Smooth muscle cell (in vitro differentiated cells): ENCODE measurements around the gene RAP1GAP2. TPM values are rescaled to one million over a fixed set of nuclear protein-coding genes. Genes with fewer than 3 reads are reported as not detected.
A peak's percentile ranks its signal among the peaks of the same experiment; 100 is the strongest.

Source experiments
- DNase-seq: peaks from one replicate; lab custom pipeline; 2025; ENCODE audit not compliant: unreplicated experiment; lab: John Stamatoyannopoulos, UW
- H2AFZ ChIP-seq: fragments of 200-600 bp; sonication (generic); 2 replicates; pipeline ENCODE4 v1.6.0; 2016; ENCODE audit warnings: antibody characterized with exemption, low read depth, mild to moderate bottlenecking
- H3F3A ChIP-seq: fragments of 200-600 bp; sonication (generic); 2 replicates; pipeline ENCODE4 v1.6.0; 2017; ENCODE audit warnings: antibody characterized with exemption, low read depth
- H3K27ac ChIP-seq: fragments of 200-600 bp; sonication (generic); 2 replicates; pipeline ENCODE4 v1.5.1; 2016; ENCODE audit warnings: low read depth, mild to moderate bottlenecking
- H3K27me3 ChIP-seq: fragments of 200-600 bp; sonication (generic); 2 replicates; pipeline ENCODE4 v1.6.1; 2016; ENCODE audit warnings: low read depth, mild to moderate bottlenecking
- H3K36me3 ChIP-seq: fragments of 200-600 bp; sonication (generic); 2 replicates; pipeline ENCODE4 v1.5.1; 2016; ENCODE audit warnings: low read depth
- H3K4me1 ChIP-seq: fragments of 200-600 bp; sonication (generic); 2 replicates; pipeline ENCODE4 v1.5.1; 2016; ENCODE audit warnings: low read depth
- H3K4me2 ChIP-seq: fragments of 200-600 bp; sonication (generic); 2 replicates; pipeline ENCODE4 v1.6.0; 2016; ENCODE audit warnings: mild to moderate bottlenecking
- H3K4me3 ChIP-seq: fragments of 200-600 bp; sonication (generic); 2 replicates; pipeline ENCODE4 v1.5.1; 2016; ENCODE audit warnings: mild to moderate bottlenecking
- H3K79me2 ChIP-seq: fragments of 200-600 bp; sonication (generic); 2 replicates; pipeline ENCODE4 v1.6.0; 2016; ENCODE audit warnings: low read depth, mild to moderate bottlenecking
- H3K9ac ChIP-seq: fragments of 200-600 bp; sonication (generic); 2 replicates; pipeline ENCODE4 v1.6.0; 2016; ENCODE audit warnings: low read depth
- H3K9me3 ChIP-seq: fragments of 200-600 bp; sonication (generic); replicated peaks from 2 replicates; pipeline ENCODE4 v1.5.1; 2016; ENCODE audit warnings: low read depth
- H4K20me1 ChIP-seq: fragments of 200-600 bp; sonication (generic); 2 replicates; pipeline ENCODE4 v1.6.0; 2016; ENCODE audit warnings: low read depth
- CTCF ChIP-seq: fragments of 200-600 bp; sonication (generic); IDR thresholded peaks from 2 replicates; pipeline ENCODE4 v1.5.1; 2017; ENCODE audit warnings: borderline replicate concordance, mild to moderate bottlenecking, antibody characterized with exemption; ENCODE audit not compliant: insufficient read depth, poor library complexity, severe bottlenecking
- WGBS: methylation state at CpG from one replicate; pipeline ENCODE4 v1.1.7; 2016; ENCODE audit warnings: low lambda C conversion rate; 5-methylcytosine and 5-hydroxymethylcytosine counted together
- polyA plus RNA-seq: library from polyadenylated mRNA; unstranded; fragments of >200 nt; fragmentation: Nextera tagmentation; extraction: Ambion mirVana; gene quantifications from 2 replicates; pipeline ENCODE4 v1.2.1, GENCODE V29; 2016
- total RNA-seq: library from RNA; depleted of rRNA; stranded (reverse); fragments of >200 nt; gene quantifications from 2 replicates; pipeline ENCODE4 v1.2.3, GENCODE V29; 2014

Gene RAP1GAP2
- total and polyA plus RNA-seq, 2 experiments from 2014 or later = 0.31 to 0.99 TPM

DNA sequence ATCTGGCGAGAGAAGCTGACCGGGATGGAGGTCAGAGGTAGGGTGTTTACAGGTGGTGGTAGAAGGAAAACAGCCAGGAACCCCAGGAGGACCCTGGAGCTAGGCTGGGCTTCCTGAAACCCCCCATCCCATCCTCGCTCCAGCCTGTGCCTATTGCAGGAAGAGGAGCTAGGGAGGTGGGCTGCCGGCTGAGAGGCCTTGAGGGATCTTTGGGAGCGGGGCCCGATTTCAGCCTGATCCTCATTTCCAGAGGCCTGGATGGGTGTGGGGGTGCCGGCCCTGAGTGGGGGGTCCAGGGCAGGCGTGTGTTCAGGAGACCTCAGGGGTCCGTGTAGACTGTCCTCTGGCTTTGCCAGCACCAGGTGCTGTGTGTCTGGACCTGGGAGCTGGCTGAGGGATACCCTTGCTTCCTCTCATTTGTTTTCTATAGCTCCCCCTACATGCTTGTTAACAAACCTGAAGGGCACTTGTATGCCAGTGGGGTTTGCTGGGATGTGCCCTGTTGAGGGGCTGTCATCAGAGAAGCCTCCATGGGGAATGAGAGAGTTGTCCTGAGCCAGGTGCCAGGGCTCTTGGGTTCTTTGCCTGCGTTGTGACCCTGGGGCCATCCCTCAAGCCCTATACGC is 18.9 kb upstream of the RAP1GAP2 start:
- Histone ChIP-seq H3K36me3 (no peaks in the 10 kb centered on the region), H3K27me3 (peaks cover 55% of the 10 kb centered on the region), H3K27ac (no peak overlapping the region), H3K9me3 (no peaks in the 10 kb centered on the region), H3K4me1 (no peaks in the 10 kb centered on the region), H3K4me3 (peak overlapping the region; percentile 47), H3F3A (no peaks in the 10 kb centered on the region), H3K79me2 (no peaks in the 10 kb centered on the region), H4K20me1 (no peaks in the 10 kb centered on the region), H2AFZ (no peak overlapping the region), H3K4me2 (peak overlapping the region; percentile 84), H3K9ac (no peak overlapping the region)
- 34% methylated on average over 9 of the region's 11 CpGs for WGBS
- DNase-seq = no peak
- TF ChIP-seq CTCF = no peak

DNA sequence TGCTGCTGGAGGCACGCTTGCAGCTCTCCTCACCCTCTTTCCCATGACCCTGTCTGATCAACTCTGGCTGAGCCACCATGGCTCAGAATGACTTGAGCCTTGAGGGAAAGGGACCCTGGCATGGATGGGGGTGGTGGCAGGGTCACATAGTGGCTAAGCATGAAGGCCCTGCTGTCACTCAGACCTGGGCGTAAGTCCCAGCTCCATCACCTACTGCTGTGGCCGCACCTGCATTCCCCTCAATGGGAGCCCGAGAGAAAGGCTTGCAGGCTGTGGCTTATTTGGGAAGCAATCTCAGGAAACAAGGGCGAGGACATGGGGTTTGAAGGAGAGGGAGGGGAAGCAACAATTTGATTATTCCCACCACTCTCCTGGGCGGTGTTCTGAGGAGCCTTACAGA is 17.7 kb upstream of the RAP1GAP2 start:
- 77% methylated on average over 6 of the region's 6 CpGs for WGBS
- Histone ChIP-seq H3K9me3 (no peaks in the 10 kb centered on the region), H3F3A (no peaks in the 10 kb centered on the region), H3K4me1 (no peaks in the 10 kb centered on the region), H2AFZ (no peak overlapping the region), H4K20me1 (no peaks in the 10 kb centered on the region), H3K79me2 (no peaks in the 10 kb centered on the region), H3K4me3 (no peak overlapping the region), H3K9ac (no peak overlapping the region), H3K36me3 (no peaks in the 10 kb centered on the region), H3K27me3 (peaks cover 48% of the 10 kb centered on the region), H3K4me2 (no peak overlapping the region), H3K27ac (no peak overlapping the region)
- no peak for DNase-seq
- TF ChIP-seq CTCF = no peak

GRCh38 chr17:2779545-2779944 is 16.7 kb upstream of the RAP1GAP2 start:
- no peak overlapping the region for H3K9ac ChIP-seq
- no peaks in the 10 kb centered on the region for H3F3A ChIP-seq
- H3K4me3 ChIP-seq = no peak overlapping the region
- peaks cover 41% of the 10 kb centered on the region for H3K27me3 ChIP-seq
- DNase-seq = no peak
- no peaks in the 10 kb centered on the region for H3K36me3 ChIP-seq
- no peak overlapping the region for H3K4me2 ChIP-seq
- H3K27ac ChIP-seq = no peak overlapping the region
- no peak for TF ChIP-seq CTCF
- no peaks in the 10 kb centered on the region for H3K4me1 ChIP-seq
- no peaks in the 10 kb centered on the region for H4K20me1 ChIP-seq
- no peak overlapping the region for H2AFZ ChIP-seq
- 89% methylated on average over 5 of the region's 7 CpGs for WGBS
- H3K9me3 ChIP-seq = no peaks in the 10 kb centered on the region
- no peaks in the 10 kb centered on the region for H3K79me2 ChIP-seq

GRCh38 chr17:2780256-2780655 is 16.0 kb upstream of the RAP1GAP2 start:
- Histone ChIP-seq H3K9ac (no peak overlapping the region), H3K27me3 (peaks cover 37% of the 10 kb centered on the region), H3K27ac (no peak overlapping the region), H4K20me1 (no peaks in the 10 kb centered on the region), H3F3A (no peaks in the 10 kb centered on the region), H3K4me2 (no peak overlapping the region), H3K4me1 (no peaks in the 10 kb centered on the region), H3K4me3 (no peak overlapping the region), H3K9me3 (no peaks in the 10 kb centered on the region), H3K79me2 (no peaks in the 10 kb centered on the region), H2AFZ (no peak overlapping the region), H3K36me3 (no peaks in the 10 kb centered on the region)
- no peak for DNase-seq
- no peak for TF ChIP-seq CTCF
- WGBS = 94% methylated on average over 12 of the region's 12 CpGs
